ENCODE results near the gene SPATS2. TPM values are rescaled to one million over a fixed set of nuclear protein-coding genes. Genes with fewer than 3 reads are reported as not detected.

Gene SPATS2
- total and polyA plus RNA-seq, 10 of the 15 experiments (the other 5 are each of a cell fraction or from before 2014, with no cell fraction given): 9.0 to 54.2 (median 27.5) TPM

DNA sequence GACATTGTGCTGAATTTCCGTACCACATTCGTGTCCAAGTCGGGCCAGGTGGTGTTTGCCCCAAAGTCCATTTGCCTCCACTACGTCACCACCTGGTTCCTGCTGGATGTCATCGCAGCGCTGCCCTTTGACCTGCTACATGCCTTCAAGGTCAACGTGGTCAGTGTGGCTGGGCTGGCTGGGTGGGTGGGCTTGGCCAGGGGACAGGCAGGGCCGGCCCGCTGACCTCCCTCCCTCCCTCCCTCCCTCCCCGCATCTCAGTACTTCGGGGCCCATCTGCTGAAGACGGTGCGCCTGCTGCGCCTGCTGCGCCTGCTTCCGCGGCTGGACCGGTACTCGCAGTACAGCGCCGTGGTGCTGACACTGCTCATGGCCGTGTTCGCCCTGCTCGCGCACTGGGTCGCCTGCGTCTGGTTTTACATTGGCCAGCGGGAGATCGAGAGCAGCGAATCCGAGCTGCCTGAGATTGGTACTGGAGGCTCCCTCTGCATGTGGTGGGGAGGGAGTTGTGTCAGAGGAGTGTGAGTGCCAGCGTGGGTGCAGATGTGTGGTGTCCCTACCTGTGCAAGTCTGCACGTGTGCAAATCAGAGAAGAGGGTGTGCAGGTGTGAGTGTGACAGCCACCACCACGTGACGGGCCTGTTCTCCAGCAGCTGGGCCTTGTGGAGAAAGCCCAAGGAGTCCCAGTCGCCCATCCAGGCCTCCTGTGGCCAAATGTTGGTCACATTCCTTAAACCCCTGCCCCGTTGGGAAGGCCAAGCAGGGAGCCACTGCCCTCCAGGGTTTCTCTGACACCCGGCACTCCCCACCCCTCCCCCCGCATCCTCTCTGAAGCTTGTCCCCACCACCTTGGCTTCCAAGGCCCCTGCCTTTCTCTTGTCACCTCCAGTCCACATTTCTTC is 176.9 kb downstream of the SPATS2 start:
- H3K27me3 ChIP-seq (replicated peaks in 1 of 2; ENCODE audit: control insufficient read depth in 2 of 2, insufficient read depth in 2 of 2, low read length in 1 of 2): peaks cover 2 to 21% of the 10 kb centered on the region in 2 experiments
- SMC1A ChIA-PET (ENCODE audit: uncharacterized antibody, unreplicated experiment): no interaction called here
- ATAC-seq: no peak; the same call in 2 of the 3 replicates
- no peak overlapping the region for H3K27ac ChIP-seq (ENCODE audit: control insufficient read depth, insufficient read depth)
- no peaks in the 10 kb centered on the region for H3K36me3 ChIP-seq (ENCODE audit: control insufficient read depth in 2 of 2, insufficient read depth in 2 of 2, low read length in 1 of 2)
- H2AFZ ChIP-seq (ENCODE audit: control insufficient read depth, low read depth, low read length): no peak overlapping the region
- H4K20me1 ChIP-seq (ENCODE audit: control insufficient read depth, insufficient read depth): no peaks in the 10 kb centered on the region; the same call in 1 of the 2 replicates
- intact Hi-C loops (cut with micrococcal nuclease; ENCODE audit: unreplicated experiment): no loop called here
- no peak for TF ChIP-seq SMAD5 (IDR thresholded peaks at IDR 0.05; ENCODE audit: low read depth)
- TF ChIP-seq STAT1 (conservative IDR thresholded peaks at IDR 0.05): no peak
- TF ChIP-seq, protein P1, sequence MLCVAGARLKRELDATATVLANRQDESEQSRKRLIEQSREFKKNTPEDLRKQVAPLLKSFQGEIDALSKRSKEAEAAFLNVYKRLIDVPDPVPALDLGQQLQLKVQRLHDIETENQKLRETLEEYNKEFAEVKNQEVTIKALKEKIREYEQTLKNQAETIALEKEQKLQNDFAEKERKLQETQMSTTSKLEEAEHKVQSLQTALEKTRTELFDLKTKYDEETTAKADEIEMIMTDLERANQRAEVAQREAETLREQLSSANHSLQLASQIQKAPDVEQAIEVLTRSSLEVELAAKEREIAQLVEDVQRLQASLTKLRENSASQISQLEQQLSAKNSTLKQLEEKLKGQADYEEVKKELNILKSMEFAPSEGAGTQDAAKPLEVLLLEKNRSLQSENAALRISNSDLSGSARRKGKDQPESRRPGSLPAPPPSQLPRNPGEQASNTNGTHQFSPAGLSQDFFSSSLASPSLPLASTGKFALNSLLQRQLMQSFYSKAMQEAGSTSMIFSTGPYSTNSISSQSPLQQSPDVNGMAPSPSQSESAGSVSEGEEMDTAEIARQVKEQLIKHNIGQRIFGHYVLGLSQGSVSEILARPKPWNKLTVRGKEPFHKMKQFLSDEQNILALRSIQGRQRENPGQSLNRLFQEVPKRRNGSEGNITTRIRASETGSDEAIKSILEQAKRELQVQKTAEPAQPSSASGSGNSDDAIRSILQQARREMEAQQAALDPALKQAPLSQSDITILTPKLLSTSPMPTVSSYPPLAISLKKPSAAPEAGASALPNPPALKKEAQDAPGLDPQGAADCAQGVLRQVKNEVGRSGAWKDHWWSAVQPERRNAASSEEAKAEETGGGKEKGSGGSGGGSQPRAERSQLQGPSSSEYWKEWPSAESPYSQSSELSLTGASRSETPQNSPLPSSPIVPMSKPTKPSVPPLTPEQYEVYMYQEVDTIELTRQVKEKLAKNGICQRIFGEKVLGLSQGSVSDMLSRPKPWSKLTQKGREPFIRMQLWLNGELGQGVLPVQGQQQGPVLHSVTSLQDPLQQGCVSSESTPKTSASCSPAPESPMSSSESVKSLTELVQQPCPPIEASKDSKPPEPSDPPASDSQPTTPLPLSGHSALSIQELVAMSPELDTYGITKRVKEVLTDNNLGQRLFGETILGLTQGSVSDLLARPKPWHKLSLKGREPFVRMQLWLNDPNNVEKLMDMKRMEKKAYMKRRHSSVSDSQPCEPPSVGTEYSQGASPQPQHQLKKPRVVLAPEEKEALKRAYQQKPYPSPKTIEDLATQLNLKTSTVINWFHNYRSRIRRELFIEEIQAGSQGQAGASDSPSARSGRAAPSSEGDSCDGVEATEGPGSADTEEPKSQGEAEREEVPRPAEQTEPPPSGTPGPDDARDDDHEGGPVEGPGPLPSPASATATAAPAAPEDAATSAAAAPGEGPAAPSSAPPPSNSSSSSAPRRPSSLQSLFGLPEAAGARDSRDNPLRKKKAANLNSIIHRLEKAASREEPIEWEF (IDR thresholded peaks at IDR 0.05; ENCODE audit: insufficient replicate concordance, low read depth, low read length): no peak
- TF ChIP-seq ZNF207 (IDR thresholded peaks at IDR 0.05; ENCODE audit: borderline replicate concordance): no peak
- TF ChIP-seq, protein P2, sequence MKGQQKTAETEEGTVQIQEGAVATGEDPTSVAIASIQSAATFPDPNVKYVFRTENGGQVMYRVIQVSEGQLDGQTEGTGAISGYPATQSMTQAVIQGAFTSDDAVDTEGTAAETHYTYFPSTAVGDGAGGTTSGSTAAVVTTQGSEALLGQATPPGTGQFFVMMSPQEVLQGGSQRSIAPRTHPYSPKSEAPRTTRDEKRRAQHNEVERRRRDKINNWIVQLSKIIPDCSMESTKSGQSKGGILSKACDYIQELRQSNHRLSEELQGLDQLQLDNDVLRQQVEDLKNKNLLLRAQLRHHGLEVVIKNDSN (IDR thresholded peaks at IDR 0.05; ENCODE audit: borderline replicate concordance, extremely low read length, insufficient read depth, low read depth, low read length): peak; percentile 9
- no peaks in the 10 kb centered on the region for H3K79me2 ChIP-seq (ENCODE audit: control insufficient read depth, insufficient read depth, low read length)
- no peak for FAIRE-seq
- POLR2A ChIA-PET: no interaction called here
- CTCF ChIA-PET: interaction anchor here (1.7 to 3.0 kb wide), 2 partner anchors 10 to 185 kb away, joined by 6 to 7 read pairs; no protein-coding TSS in a partner anchor
- no peak overlapping the region for H3K4me2 ChIP-seq (ENCODE audit: control insufficient read depth, insufficient read depth)
- H3K9me3 ChIP-seq (replicated peaks; ENCODE audit: control insufficient read depth, insufficient read depth, low read length): no peaks in the 10 kb centered on the region
- RAD21 ChIA-PET (ENCODE audit: unreplicated experiment): interaction anchor here (1.4 kb wide), 1 partner anchor 186 kb away, joined by 10 read pairs; no protein-coding TSS in a partner anchor
- no TSS peak for BruUV-seq (replicated peaks)
- H3K4me1 ChIP-seq (ENCODE audit: control insufficient read depth, insufficient read depth, low read length): peaks cover 5% of the 10 kb centered on the region
- in situ Hi-C loops (cut with MboI): no loop called here
- H3K9ac ChIP-seq (ENCODE audit: control insufficient read depth, insufficient read depth, low read length): no peak overlapping the region
- no peak overlapping the region for H3K4me3 ChIP-seq
- DNase-seq (ENCODE audit: low read depth, low spot score): no peak
- 57% methylated on average over 35 of the region's 39 CpGs for WGBS (ENCODE audit: insufficient coverage, insufficient replicate concordance, low lambda C conversion rate, missing lambda C conversion rate)
